K562 (cell line): ENCODE results near the gene SLITRK6. TPM values are rescaled to one million over a fixed set of nuclear protein-coding genes. Genes with fewer than 3 reads are reported as not detected.

Experiments
- ATAC-seq: fragments of 200-7000 bp; cut with Tn5 transposase; 3 replicates; pipeline ENCODE4 v1.9.1; 2020; ENCODE audit warnings: moderate library complexity
- BruUV-seq: library from RNA; stranded (reverse); fragments of 400-500 nt; replicated peaks from 2 replicates; lab custom pipeline; 2021; lab: Mats Ljungman, UMichigan
- CTCF ChIA-PET: fragments of 300-600 bp; formaldehyde crosslinking; extraction: SDS; loops from one replicate; lab custom pipeline; 2021; ENCODE audit warnings: low intra/inter-chr PET ratio; lab: Yijun Ruan, JAX
- POLR2A ChIA-PET: fragments of 300-600, 350-650 bp; sonication (Branson Sonifier 250); formaldehyde crosslinking; extraction: SDS; loops from one replicate; lab custom pipeline; 2021; ENCODE audit warnings: antibody characterized with exemption, inconsistent platforms; lab: Yijun Ruan, JAX
- DNase-seq, 4 experiments: peaks; one replicate each; pipeline versions ENCODE4 v3.0.0 to v3.0.0-alpha.2; 2011 to 2018; ENCODE audit warnings: low spot score in 3 of 4, mixed read lengths in 3 of 4; ENCODE audit errors: extremely low read depth in 1 of 4
- FAIRE-seq: peaks from 2 replicates; lab custom pipeline; 2011; peaks lifted over from hg19 to GRCh38; lab: Jason Lieb, UNC
- H2AFZ ChIP-seq: 2 replicates; pipeline ENCODE4 v1.6.0; 2011; ENCODE audit warnings: low read depth, low read length, control low read depth, inconsistent platforms
- H3K27ac ChIP-seq: fragments of 200-600 bp; 3 replicates; pipeline ENCODE4 v1.8.0; 2011; ENCODE audit warnings: low read depth, mild to moderate bottlenecking, control low read depth, inconsistent platforms, low read length, moderate library complexity, mixed read lengths; ENCODE audit errors: extremely low read depth
- H3K27me3 ChIP-seq, 2 experiments: fragments of 300-600 bp in 1 of 2; 2 replicates in 1 of 2; 3 replicates in 1 of 2; pipeline versions ENCODE4 v1.6.0 to v1.8.0; 2011; ENCODE audit warnings: inconsistent platforms in 2 of 2, low read length in 2 of 2, mild to moderate bottlenecking in 1 of 2, mixed read lengths in 1 of 2, moderate library complexity in 1 of 2; ENCODE audit not compliant: control insufficient read depth in 2 of 2, insufficient read depth in 2 of 2
- H3K36me3 ChIP-seq: fragments of 300-600 bp; 3 replicates; pipeline ENCODE4 v1.8.0; 2011; ENCODE audit warnings: mild to moderate bottlenecking, low read length, inconsistent platforms; ENCODE audit not compliant: control insufficient read depth, insufficient read depth
- H3K4me1 ChIP-seq, 2 experiments: fragments of 200-600 bp in 1 of 2; replicated peaks in 1 of 2; 2 replicates in 1 of 2; 3 replicates in 1 of 2; pipeline versions ENCODE4 v1.5.1 to v1.8.0; 2011; ENCODE audit warnings: inconsistent platforms in 2 of 2, low read length in 2 of 2, mild to moderate bottlenecking in 1 of 2, mixed read lengths in 1 of 2, moderate library complexity in 1 of 2; ENCODE audit not compliant: control insufficient read depth in 2 of 2, insufficient read depth in 2 of 2
- H3K4me2 ChIP-seq: 2 replicates; pipeline ENCODE4 v1.6.1; 2011; ENCODE audit warnings: low read length, control low read depth, inconsistent platforms, mixed read lengths; ENCODE audit not compliant: insufficient read depth
- H3K4me3 ChIP-seq: fragments of 200-600 bp; sonication (generic), shearing (Covaris generic); 2 replicates; pipeline ENCODE4 v1.5.1; 2016; ENCODE audit warnings: control low read depth, inconsistent platforms
- H3K79me2 ChIP-seq: fragments of 200-600 bp; 3 replicates; pipeline ENCODE4 v1.8.0; 2011; ENCODE audit warnings: low read length, inconsistent platforms; ENCODE audit not compliant: control insufficient read depth, insufficient read depth
- H3K9ac ChIP-seq, 2 experiments: 2 replicates each; pipeline versions ENCODE4 v1.6.0 to v1.6.1; 2011; ENCODE audit warnings: low read depth in 2 of 2, low read length in 2 of 2, control low read depth in 1 of 2, inconsistent platforms in 1 of 2, mild to moderate bottlenecking in 1 of 2, mixed read lengths in 1 of 2; ENCODE audit not compliant: insufficient read depth in 1 of 2
- H3K9me1 ChIP-seq: one replicate; pipeline ENCODE4 v1.6.0; 2011; ENCODE audit warnings: inconsistent platforms, mild to moderate bottlenecking, low read length, moderate library complexity; ENCODE audit not compliant: control insufficient read depth, insufficient read depth
- H3K9me3 ChIP-seq: replicated peaks from 2 replicates; pipeline ENCODE4 v1.5.1; 2011; ENCODE audit warnings: low read depth, low read length, inconsistent platforms; ENCODE audit not compliant: control insufficient read depth, insufficient read depth
- H4K20me1 ChIP-seq: replicated peaks from 2 replicates; pipeline ENCODE4 v1.6.1; 2011; ENCODE audit warnings: low read length, inconsistent platforms, mixed read lengths; ENCODE audit not compliant: control insufficient read depth, insufficient read depth
- ARID4B ChIP-seq: sonication (generic); formaldehyde crosslinking; IDR thresholded peaks from 2 replicates; pipeline ENCODE4 v1.8.0; 2022; ENCODE audit warnings: mild to moderate bottlenecking, missing genetic modification reagents
- HDAC8 ChIP-seq: fragments of 450-650 bp; IDR thresholded peaks from 2 replicates; pipeline ENCODE4 v1.6.1; 2016; ENCODE audit warnings: mild to moderate bottlenecking, missing genetic modification characterization, moderate library complexity, missing compliant biosample characterization
- RB1 ChIP-seq: fragments of 450-650 bp; IDR thresholded peaks from 2 replicates; pipeline ENCODE4 v1.6.1; 2017; ENCODE audit warnings: low read depth, mild to moderate bottlenecking
- ZNF175 ChIP-seq: fragments of 200-800 bp; sonication (Bioruptor generic); IDR thresholded peaks from 2 replicates; pipeline ENCODE4 v1.6.1; 2016; ENCODE audit warnings: low read depth, mild to moderate bottlenecking, missing genetic modification characterization, missing compliant biosample characterization
- ZNF644 ChIP-seq: fragments of 200-800 bp; sonication (Bioruptor generic); IDR thresholded peaks from 2 replicates; pipeline ENCODE4 v1.6.1; 2016; ENCODE audit warnings: low read depth, missing genetic modification characterization, missing compliant biosample characterization
- WGBS: fragments of 100-300 bp; shearing (Covaris generic); methylation state at CpG from one replicate; pipeline ENCODE4 v1.1.6; 2016; ENCODE audit warnings: low coverage, mixed read lengths; ENCODE audit not compliant: insufficient coverage; ENCODE audit errors: missing lambda C conversion rate; 5-methylcytosine and 5-hydroxymethylcytosine counted together
- in situ Hi-C: fragments of 300-500 bp; cut with MboI; formaldehyde crosslinking; loops from 4 replicates; pipeline ENCODE4 v1.15.0; 2018; ENCODE audit warnings: inconsistent platforms, mixed read lengths
- intact Hi-C: fragments of 100-400 bp; cut with micrococcal nuclease; formaldehyde crosslinking; loops from 2 replicates; pipeline ENCODE4 v1.14.2; 2022
- polyA plus RNA-seq, 8 experiments: library from polyadenylated mRNA; depleted of rRNA in 4 of 8; stranded (reverse) in 5 of 8; unstranded in 3 of 8; fragments of >200 nt; fragmentation: Nextera tagmentation in 2 of 8; fragmentation: Illumina TruSeq in 1 of 8; extraction: Ambion mirVana in 2 of 8; extraction: Trizol in 1 of 8; gene quantifications; 2 replicates each; pipeline versions ENCODE4 v1.2.1 to v1.2.3, GENCODE V29; 2011 to 2014; ENCODE audit warnings: inconsistent platforms in 1 of 8, missing spikeins in 1 of 8
- total RNA-seq, 7 experiments: library from RNA; depleted of rRNA in 6 of 7; stranded (reverse); fragments of >200 nt in 6 of 7; fragmentation: Illumina TruSeq in 2 of 7; extraction: Trizol in 2 of 7; gene quantifications; 2 replicates each; pipeline versions ENCODE4 v1.2.1 to v1.2.3, GENCODE V29; 2011 to 2021; ENCODE audit warnings: low replicate concordance in 1 of 7

SLITRK6 gene
- total and polyA plus RNA-seq, 9 of the 15 experiments (the other 6 are each of a cell fraction or from before 2014, with no cell fraction given): 0.01 to 0.04 TPM; not detected in 7

DNA sequence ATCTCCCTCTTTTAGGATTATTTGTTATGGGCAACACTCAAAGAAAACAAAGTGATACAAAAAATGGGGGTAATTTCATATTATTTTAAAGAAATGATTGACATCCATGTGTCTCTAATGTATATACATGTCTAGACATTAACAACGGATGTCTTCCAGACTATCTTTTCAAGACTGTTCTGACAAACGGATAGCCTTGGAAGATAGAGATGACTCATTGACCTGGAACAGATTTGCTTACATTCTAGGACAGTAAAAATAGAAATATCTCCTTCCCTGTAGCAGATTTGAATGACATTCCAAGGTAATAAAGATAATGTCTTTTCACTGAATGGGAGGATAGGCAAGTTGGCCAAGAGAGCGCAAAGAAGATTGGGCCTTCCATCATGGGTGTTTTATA, 26.2 kb upstream of the SLITRK6 start:
- no TSS peak for BruUV-seq
- CTCF ChIA-PET: no interaction called here

More for the DNA sequence above, 26.2 kb upstream of the SLITRK6 start:
- H3K79me2 ChIP-seq: no peaks in the 10 kb centered on the region
- 0% methylated on average over 2 of the region's 3 CpGs for WGBS
- no peak for DNase-seq
- H3K9me3 ChIP-seq: no peaks in the 10 kb centered on the region
- ATAC-seq: no peak
- H3K9ac ChIP-seq: no peak overlapping the region
- H2AFZ ChIP-seq: no peak overlapping the region
- intact Hi-C loops (no loop called here), in situ Hi-C loops (no loop called here)
- no peaks in the 10 kb centered on the region for H3K9me1 ChIP-seq
- FAIRE-seq: no peak
- no peaks in the 10 kb centered on the region for H3K27me3 ChIP-seq
- TF ChIP-seq ZNF175: no peak
- no peak for TF ChIP-seq ZNF644 (tag)
- TF ChIP-seq HDAC8: no peak
- TF ChIP-seq RB1: no peak
- no peak for TF ChIP-seq ARID4B
- TF ChIP-seq, all 486 proteins: peak for 0
- H3K27ac ChIP-seq: no peak overlapping the region
- no peak overlapping the region for H3K4me3 ChIP-seq
- POLR2A ChIA-PET: no interaction called here
- no peak overlapping the region for H3K4me2 ChIP-seq
- H3K4me1 ChIP-seq: no peaks in the 10 kb centered on the region
- no peaks in the 10 kb centered on the region for H3K36me3 ChIP-seq
- no peaks in the 10 kb centered on the region for H4K20me1 ChIP-seq
